HepG2 (cell line): ENCODE data around the gene CD248. TPM values are rescaled to one million over a fixed set of nuclear protein-coding genes. Genes with fewer than 3 reads are reported as not detected.

Experiments
- ATAC-seq: fragments of 200-7000 bp; cut with Tn5 transposase; 3 replicates; pipeline ENCODE4 v1.9.1; 2020; ENCODE audit warnings: mild to moderate bottlenecking, moderate library complexity
- BruUV-seq: library from RNA; stranded (reverse); fragments of 400-500 nt; replicated peaks from 2 replicates; lab custom pipeline; 2021; lab: Mats Ljungman, UMichigan
- CTCF ChIA-PET: fragments of 300-600 bp; formaldehyde crosslinking; extraction: SDS; loops from one replicate; lab custom pipeline; 2021; ENCODE audit warnings: low total read pairs, inconsistent platforms, low intra/inter-chr PET ratio; lab: Yijun Ruan, JAX
- POLR2A ChIA-PET: fragments of 350-600 bp; sonication (Branson Sonifier 250); formaldehyde crosslinking; loops from one replicate; lab custom pipeline; 2020; ENCODE audit warnings: antibody characterized with exemption, inconsistent platforms; lab: Yijun Ruan, JAX
- DNase-seq: peaks from one replicate; pipeline ENCODE4 v3.0.0-alpha.2; 2015; ENCODE audit warnings: low spot score
- FAIRE-seq: peaks from 3 replicates; lab custom pipeline; 2011; peaks lifted over from hg19 to GRCh38; lab: Jason Lieb, UNC
- H2AFZ ChIP-seq: one replicate; pipeline ENCODE4 v1.6.1; 2011; ENCODE audit warnings: low read length, inconsistent platforms
- H3K27ac ChIP-seq: fragments of 300-600 bp; 3 replicates; pipeline ENCODE4 v1.8.0; 2011; ENCODE audit warnings: mixed run types, mild to moderate bottlenecking, mixed read lengths, low read length, inconsistent platforms; ENCODE audit not compliant: insufficient read depth; ENCODE audit errors: extremely low read length
- H3K27me3 ChIP-seq, 2 experiments: fragments of 200-600 bp in 1 of 2; 2 replicates in 1 of 2; 3 replicates in 1 of 2; pipeline versions ENCODE4 v1.6.0 to v1.8.0; 2011; ENCODE audit warnings: low read length in 2 of 2, mild to moderate bottlenecking in 2 of 2, moderate library complexity in 2 of 2, inconsistent platforms in 1 of 2; ENCODE audit not compliant: insufficient read depth in 2 of 2, control insufficient read depth in 1 of 2
- H3K36me3 ChIP-seq, 2 experiments: fragments of 200-600 bp in 1 of 2; replicated peaks in 1 of 2; 2 replicates in 1 of 2; 3 replicates in 1 of 2; pipeline versions ENCODE4 v1.5.1 to v1.8.0; 2011; ENCODE audit warnings: low read length in 2 of 2, inconsistent platforms in 1 of 2; ENCODE audit not compliant: insufficient read depth in 2 of 2, control insufficient read depth in 1 of 2
- H3K4me1 ChIP-seq: 2 replicates; pipeline ENCODE4 v1.5.1; 2012; ENCODE audit warnings: low read length, inconsistent platforms; ENCODE audit not compliant: insufficient read depth
- H3K4me2 ChIP-seq: 2 replicates; pipeline ENCODE4 v1.6.0; 2011; ENCODE audit warnings: low read depth, low read length, inconsistent platforms
- H3K4me3 ChIP-seq, 3 experiments: fragments of 200-600 bp in 1 of 3; sonication (generic), shearing (Covaris generic) in 1 of 3; replicated peaks in 1 of 3; 2 replicates each; pipeline ENCODE4 v1.5.1; 2011 to 2016; ENCODE audit warnings: low read length in 3 of 3, inconsistent platforms in 2 of 3, low read depth in 2 of 3, mild to moderate bottlenecking in 2 of 3, control low read depth in 1 of 3, mixed read lengths in 1 of 3; ENCODE audit not compliant: insufficient read depth in 1 of 3
- H3K79me2 ChIP-seq: one replicate; pipeline ENCODE4 v1.6.1; 2011; ENCODE audit warnings: low read length, inconsistent platforms; ENCODE audit not compliant: insufficient read depth
- H3K9ac ChIP-seq: 2 replicates; pipeline ENCODE4 v1.6.0; 2011; ENCODE audit warnings: mild to moderate bottlenecking, low read depth, low read length, inconsistent platforms; ENCODE audit not compliant: insufficient read depth
- H3K9me3 ChIP-seq: 2 replicates; pipeline ENCODE4 v1.5.1; 2012; ENCODE audit warnings: mild to moderate bottlenecking, low read length
- H4K20me1 ChIP-seq: 2 replicates; pipeline ENCODE4 v1.6.0; 2011; ENCODE audit warnings: inconsistent platforms, mild to moderate bottlenecking, low read length, moderate library complexity; ENCODE audit not compliant: insufficient read depth
- RBFOX2 ChIP-seq: fragments of 200-400 bp; formaldehyde crosslinking; IDR thresholded peaks from 2 replicates; pipeline ENCODE4 v1.6.1; 2017; ENCODE audit warnings: low read depth, mild to moderate bottlenecking, low read length
- REST ChIP-seq, 2 experiments: IDR thresholded peaks; 2 replicates each; pipeline ENCODE4 v1.6.1; 2011 to 2012; ENCODE audit warnings: low read length in 2 of 2, borderline replicate concordance in 1 of 2, low read depth in 1 of 2, mild to moderate bottlenecking in 1 of 2, moderate library complexity in 1 of 2
- ZNF383 ChIP-seq: sonication (generic); formaldehyde crosslinking; IDR thresholded peaks from 2 replicates; pipeline ENCODE4 v1.4.0; 2020; ENCODE audit warnings: missing genetic modification reagents, mild to moderate bottlenecking, borderline replicate concordance
- ZNF629 ChIP-seq: sonication (generic); formaldehyde crosslinking; conservative IDR thresholded peaks from 2 replicates; pipeline ENCODE4 v1.5.0; 2020; ENCODE audit warnings: missing genetic modification reagents
- WGBS: methylation state at CpG from one replicate; pipeline ENCODE4 v1.1.6; 2017; ENCODE audit warnings: low lambda C conversion rate; 5-methylcytosine and 5-hydroxymethylcytosine counted together
- in situ Hi-C: cut with HindIII; loops from 2 replicates; pipeline ENCODE4 v1.10.0; 2017; ENCODE audit warnings: low pct_unique_long_range_greater_than_20kb; ENCODE audit not compliant: extremely low pct_ligation_motif_present
- intact Hi-C: fragments of 100-400 bp; cut with micrococcal nuclease; formaldehyde crosslinking; loops from one replicate; pipeline ENCODE4 v1.10.0; 2022; ENCODE audit not compliant: unreplicated experiment
- polyA plus RNA-seq, 8 experiments: library from polyadenylated mRNA; depleted of rRNA in 3 of 8; stranded (reverse) in 7 of 8; unstranded in 1 of 8; fragments of >200 nt; fragmentation: Illumina TruSeq in 4 of 8; extraction: Trizol in 4 of 8; gene quantifications; 2 replicates each; pipeline versions ENCODE4 v1.2.1 to v1.2.3, GENCODE V29; 2011 to 2016; ENCODE audit warnings: low read depth in 4 of 8, missing spikeins in 1 of 8, mixed read lengths in 1 of 8; ENCODE audit not compliant: insufficient read depth in 1 of 8
- total RNA-seq, 5 experiments: library from RNA; depleted of rRNA; stranded (reverse); fragments of >200 nt; fragmentation: Illumina TruSeq; extraction: Trizol; gene quantifications; 2 replicates each; pipeline ENCODE4 v1.2.3, GENCODE V29; 2016; ENCODE audit warnings: low read depth in 1 of 5

CD248 gene
- total and polyA plus RNA-seq, 2 of the 13 experiments (the other 11 are each of a cell fraction or from before 2014, with no cell fraction given): 0.25 to 0.35 TPM

DNA sequence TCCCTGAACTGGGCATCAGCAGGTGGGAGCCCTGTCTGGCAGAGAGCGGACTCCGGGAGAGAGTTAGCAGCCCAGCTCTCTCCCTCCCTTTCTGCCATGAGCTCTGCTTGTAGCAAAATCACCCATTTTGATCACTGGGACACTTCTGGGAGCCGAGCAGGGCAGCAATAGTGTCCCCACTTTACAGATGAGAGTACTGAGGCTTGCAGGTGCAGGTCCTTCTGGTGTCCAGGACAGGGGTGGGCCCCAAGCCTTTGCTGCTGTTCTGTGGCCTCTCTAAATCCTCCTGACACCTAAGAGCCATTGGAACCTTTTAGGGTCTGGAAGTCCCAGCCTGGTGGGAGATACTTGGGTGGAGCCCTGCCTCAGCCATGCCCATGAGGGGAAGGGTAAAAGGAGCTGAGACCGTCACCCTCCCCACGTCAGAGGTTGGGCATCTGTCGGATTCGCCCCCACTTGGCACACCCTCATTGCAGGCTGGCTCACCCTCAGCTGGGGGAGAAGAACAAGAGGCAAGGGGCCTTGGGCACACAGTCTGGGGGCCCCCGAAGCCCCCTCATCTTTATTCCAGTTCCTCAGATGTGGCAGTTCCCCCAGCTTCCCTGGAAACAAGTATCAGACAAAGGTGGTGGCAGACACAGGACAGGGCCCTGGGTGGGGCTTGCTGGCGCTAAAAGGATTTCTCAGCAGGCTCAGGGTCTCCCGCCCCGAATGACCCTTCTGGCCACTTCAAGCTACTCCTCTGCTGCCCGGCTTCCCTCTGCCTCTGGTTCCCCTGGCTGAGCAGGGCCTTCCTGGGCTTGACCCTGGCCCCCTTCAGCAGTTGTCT, 14.9 kb upstream of the CD248 start:
- no peaks in the 10 kb centered on the region for H3K9me3 ChIP-seq
- peaks cover 49% of the 10 kb centered on the region for H3K4me1 ChIP-seq
- TF ChIP-seq ZNF383 (CRISPR knock-in tag) (no peak), ZNF629 (peak; percentile 54; the same call in 1 of the 2 replicates)
- H3K4me3 ChIP-seq: no peak overlapping the region
- H3K36me3 ChIP-seq: no peaks in the 10 kb centered on the region
- in situ Hi-C loops: no loop called here
- no peaks in the 10 kb centered on the region for H3K79me2 ChIP-seq
- intact Hi-C loops: no loop called here
- ATAC-seq (no peak), FAIRE-seq (no peak), DNase-seq (no peak)
- no peaks in the 10 kb centered on the region for H3K27me3 ChIP-seq
- H2AFZ ChIP-seq: no peak overlapping the region
- BruUV-seq: no TSS peak
- no peaks in the 10 kb centered on the region for H4K20me1 ChIP-seq
- 98% methylated on average over 8 of the region's 12 CpGs for WGBS
- H3K27ac ChIP-seq: no peak overlapping the region
- ChIA-PET CTCF (interaction anchor here (1.0 kb wide), 1 partner anchor 20 kb away, joined by 3 read pairs; no protein-coding TSS in a partner anchor), POLR2A (interaction anchor here (4.0 kb wide), 1 partner anchor 19 kb away, joined by 35 read pairs; no protein-coding TSS in a partner anchor)
- H3K9ac ChIP-seq: no peak overlapping the region
- no peak overlapping the region for H3K4me2 ChIP-seq

- ATAC-seq: no peak
- Histone ChIP-seq H2AFZ (no peak overlapping the region), H3K4me2 (no peak overlapping the region), H4K20me1 (no peaks in the 10 kb centered on the region), H3K79me2 (no peaks in the 10 kb centered on the region), H3K4me3 (no peak overlapping the region), H3K36me3 (no peaks in the 10 kb centered on the region), H3K9me3 (no peaks in the 10 kb centered on the region), H3K27ac (no peak overlapping the region)
- 71% methylated on average over 7 of the region's 10 CpGs for WGBS
- ChIA-PET CTCF (interaction anchor here (1.0 kb wide), 1 partner anchor 19 kb away, joined by 3 read pairs; no protein-coding TSS in a partner anchor), POLR2A (interaction anchor here (4.0 kb wide), 1 partner anchor 18 kb away, joined by 35 read pairs; no protein-coding TSS in a partner anchor)
- in situ Hi-C loops (no loop called here), intact Hi-C loops (no loop called here)
- no peak for DNase-seq
- FAIRE-seq: no peak
- no TSS peak for BruUV-seq
- TF ChIP-seq RBFOX2 (0 out of 2 replicates have a peak, but pooled peaks have one; percentile 22), REST (IDR thresholded peaks at IDR 0.05; ENCODE audit: borderline replicate concordance in 1 of 2, low read depth in 1 of 2, low read length in 2 of 2) (no peak)
- TF ChIP-seq, all 625 proteins: peak for 1
- Histone ChIP-seq H3K9ac (no peak overlapping the region), H3K4me1 (peaks cover 54% of the 10 kb centered on the region), H3K27me3 (peaks cover 0 to 1% of the 10 kb centered on the region in 2 experiments; a peak in 1 of 5 replicates)
These were observed 14.1 kb upstream of the CD248 start for GRCh38 chr11:66330931-66331330.
